MM.1S (cell line): ENCODE measurements around the gene PRSS33.
A peak's percentile ranks its signal among the peaks of the same experiment; 100 is the strongest.

ENCODE experiments used
- DNase-seq: peaks from one replicate; pipeline ENCODE4 v3.0.0-alpha.2; 2015
- H2AFZ ChIP-seq: fragments of 300-600 bp; sonication (generic); 2 replicates; pipeline ENCODE4 v1.6.0; 2016; ENCODE audit warnings: antibody characterized with exemption, low read length
- H3F3A ChIP-seq: fragments of 300-600 bp; sonication (generic); 2 replicates; pipeline ENCODE4 v1.6.1; 2016; ENCODE audit warnings: mild to moderate bottlenecking, antibody characterized with exemption, low read length, moderate library complexity, mixed read lengths; ENCODE audit not compliant: insufficient read depth
- H3K27ac ChIP-seq: fragments of 300-600 bp; sonication (generic); 2 replicates; pipeline ENCODE4 v1.5.1; 2016; ENCODE audit warnings: mild to moderate bottlenecking, low read length
- H3K27me3 ChIP-seq: fragments of 300-600 bp; sonication (generic); replicated peaks from 2 replicates; pipeline ENCODE4 v1.6.0; 2016; ENCODE audit warnings: low read length; ENCODE audit not compliant: insufficient read depth
- H3K36me3 ChIP-seq: fragments of 300-600 bp; sonication (generic); replicated peaks from 2 replicates; pipeline ENCODE4 v1.6.1; 2016; ENCODE audit warnings: mild to moderate bottlenecking, low read length, mixed read lengths; ENCODE audit not compliant: insufficient read depth
- H3K4me1 ChIP-seq: fragments of 300-600 bp; sonication (generic); 2 replicates; pipeline ENCODE4 v1.6.1; 2016; ENCODE audit warnings: low read length, mixed read lengths
- H3K4me2 ChIP-seq: fragments of 300-600 bp; sonication (generic); 2 replicates; pipeline ENCODE4 v1.6.0; 2016; ENCODE audit warnings: low read depth, low read length
- H3K4me3 ChIP-seq: fragments of 300-600 bp; sonication (generic); 2 replicates; pipeline ENCODE4 v1.5.1; 2016; ENCODE audit warnings: low read length, mixed read lengths
- H3K79me2 ChIP-seq: fragments of 300-600 bp; sonication (generic); 2 replicates; pipeline ENCODE4 v1.6.1; 2016; ENCODE audit warnings: mixed run types, low read length, mixed read lengths
- H3K9ac ChIP-seq: fragments of 300-600 bp; sonication (generic); 2 replicates; pipeline ENCODE4 v1.6.1; 2016; ENCODE audit warnings: low read length, mixed read lengths
- H3K9me2 ChIP-seq: fragments of 300-600 bp; sonication (generic); replicated peaks from 2 replicates; pipeline ENCODE4 v1.6.1; 2016; ENCODE audit warnings: mild to moderate bottlenecking, low read length, mixed read lengths; ENCODE audit not compliant: insufficient read depth
- H3K9me3 ChIP-seq: fragments of 300-600 bp; sonication (generic); replicated peaks from 2 replicates; pipeline ENCODE4 v1.6.1; 2016; ENCODE audit warnings: mild to moderate bottlenecking, low read length, mixed read lengths; ENCODE audit not compliant: insufficient read depth
- H4K20me1 ChIP-seq: fragments of 300-600 bp; sonication (generic); 2 replicates; pipeline ENCODE4 v1.6.1; 2016; ENCODE audit warnings: mild to moderate bottlenecking, low read length, moderate library complexity, mixed read lengths; ENCODE audit not compliant: insufficient read depth
- CTCF ChIP-seq: fragments of 300-600 bp; sonication (generic); IDR thresholded peaks from 2 replicates; pipeline ENCODE4 v1.5.1; 2016; ENCODE audit warnings: antibody characterized with exemption, low read length, mixed read lengths
- EZH2 ChIP-seq: fragments of 300-600 bp; sonication (generic); optimal IDR thresholded peaks from 2 replicates; pipeline ENCODE3; 2017; ENCODE audit warnings: low read depth, mild to moderate bottlenecking, antibody characterized with exemption, low read length, mixed read lengths
- EZH2phosphoT487 ChIP-seq: fragments of 300-600 bp; sonication (generic); IDR thresholded peaks from 2 replicates; pipeline ENCODE4 v1.6.1; 2018; ENCODE audit warnings: antibody characterized with exemption, low read length

The PRSS33 gene

GRCh38 chr16:2795395-2796143 lies 8.2 kb upstream of the PRSS33 start:
- peaks cover 6% of the 10 kb centered on the region; the same call in 1 of the 2 replicates for H3K4me1 ChIP-seq
- H3K4me3 ChIP-seq = no peak overlapping the region
- no peak overlapping the region for H2AFZ ChIP-seq
- no peak for DNase-seq
- no peaks in the 10 kb centered on the region for H3K9me2 ChIP-seq
- peak overlapping the region; percentile 60; the same call in 1 of the 2 replicates for H3K4me2 ChIP-seq
- no peak overlapping the region for H3K27ac ChIP-seq
- H3K79me2 ChIP-seq = no peaks in the 10 kb centered on the region
- no peaks in the 10 kb centered on the region for H3K9me3 ChIP-seq
- no peaks in the 10 kb centered on the region for H3K36me3 ChIP-seq
- no peak overlapping the region for H3K9ac ChIP-seq
- no peaks in the 10 kb centered on the region for H3F3A ChIP-seq
- H4K20me1 ChIP-seq = no peaks in the 10 kb centered on the region
- H3K27me3 ChIP-seq = peaks cover 64% of the 10 kb centered on the region
- TF ChIP-seq CTCF (no peak), EZH2 (no peak), EZH2phosphoT487 (no peak)

- no peaks in the 10 kb centered on the region for H3K36me3 ChIP-seq
- no peaks in the 10 kb centered on the region for H3K9me3 ChIP-seq
- DNase-seq = no peak
- no peaks in the 10 kb centered on the region for H3K79me2 ChIP-seq
- TF ChIP-seq EZH2phosphoT487 (no peak), EZH2 (no peak), CTCF (no peak)
- no peaks in the 10 kb centered on the region for H4K20me1 ChIP-seq
- no peak overlapping the region for H3K4me3 ChIP-seq
- H3K27me3 ChIP-seq = peaks cover 74% of the 10 kb centered on the region
- no peaks in the 10 kb centered on the region for H3F3A ChIP-seq
- no peak overlapping the region for H3K9ac ChIP-seq
- no peak overlapping the region for H2AFZ ChIP-seq
- H3K27ac ChIP-seq = no peak overlapping the region
- no peak overlapping the region for H3K4me2 ChIP-seq
- H3K9me2 ChIP-seq = no peaks in the 10 kb centered on the region
- peaks cover 6% of the 10 kb centered on the region; the same call in 1 of the 2 replicates for H3K4me1 ChIP-seq
These were observed 5.6 kb upstream of the PRSS33 start for GRCh38 chr16:2792940-2793339.

GRCh38 chr16:2791174-2791573 lies 3.8 kb upstream of the PRSS33 start:
- no peaks in the 10 kb centered on the region for H3K9me2 ChIP-seq
- no peak overlapping the region for H3K4me3 ChIP-seq
- no peaks in the 10 kb centered on the region for H3K9me3 ChIP-seq
- H3K27me3 ChIP-seq = peaks cover 83% of the 10 kb centered on the region
- no peak overlapping the region for H2AFZ ChIP-seq
- H3K4me2 ChIP-seq = no peak overlapping the region
- no peak for DNase-seq
- H4K20me1 ChIP-seq = no peaks in the 10 kb centered on the region
- H3K27ac ChIP-seq = no peak overlapping the region
- no peak for TF ChIP-seq CTCF
- TF ChIP-seq EZH2phosphoT487 = no peak
- no peak for TF ChIP-seq EZH2
- no peaks in the 10 kb centered on the region for H3K36me3 ChIP-seq
- H3K4me1 ChIP-seq = peaks cover 3% of the 10 kb centered on the region; the same call in 1 of the 2 replicates
- no peak overlapping the region for H3K9ac ChIP-seq
- H3K79me2 ChIP-seq = no peaks in the 10 kb centered on the region
- no peaks in the 10 kb centered on the region for H3F3A ChIP-seq
